Endothelial cell of umbilical vein (primary cell): ENCODE data around the gene HOXB7. TPM values are rescaled to one million over a fixed set of nuclear protein-coding genes. Genes with fewer than 3 reads are reported as not detected.

Experiments used
- BruUV-seq: library from RNA; stranded (reverse); fragments of 400-500 nt; replicated peaks from 2 replicates; lab custom pipeline; 2021; lab: Mats Ljungman, UMichigan
- CTCF ChIA-PET: fragments of 300-600, 350-600 bp; sonication (Branson Sonifier 250); formaldehyde crosslinking; loops from one replicate; lab custom pipeline; 2021; ENCODE audit warnings: antibody characterized with exemption, inconsistent platforms; lab: Charles Lee
- POLR2A ChIA-PET: fragments of 300-600, 350-600 bp; sonication (Branson Sonifier 250); formaldehyde crosslinking; loops from one replicate; lab custom pipeline; 2021; ENCODE audit warnings: antibody characterized with exemption, inconsistent platforms; lab: Charles Lee
- DNase-seq: peaks from one replicate; pipeline ENCODE4 v3.0.0-alpha.2; 2011; ENCODE audit warnings: low read depth, low spot score
- FAIRE-seq: peaks from 2 replicates; lab custom pipeline; 2011; peaks lifted over from hg19 to GRCh38; lab: Jason Lieb, UNC
- H2AFZ ChIP-seq: 2 replicates; pipeline ENCODE4 v1.6.0; 2012; ENCODE audit warnings: low read depth, low read length, control low read depth, inconsistent platforms
- H3K27ac ChIP-seq: 2 replicates; pipeline ENCODE4 v1.5.1; 2011; ENCODE audit warnings: low read depth, mild to moderate bottlenecking, control low read depth, low read length, moderate library complexity; ENCODE audit not compliant: insufficient read depth
- H3K27me3 ChIP-seq, 2 experiments: 2 replicates each; pipeline versions ENCODE4 v1.6.0 to v1.6.1; 2011; ENCODE audit warnings: low read length in 2 of 2, mixed read lengths in 1 of 2; ENCODE audit not compliant: control insufficient read depth in 2 of 2, insufficient read depth in 2 of 2
- H3K36me3 ChIP-seq, 2 experiments: 2 replicates in 1 of 2; 3 replicates in 1 of 2; pipeline ENCODE4 v1.5.1; 2011; ENCODE audit warnings: low read length in 2 of 2, mild to moderate bottlenecking in 1 of 2, moderate library complexity in 1 of 2; ENCODE audit not compliant: control insufficient read depth in 2 of 2, insufficient read depth in 2 of 2; ENCODE audit errors: extremely low read depth in 1 of 2
- H3K4me1 ChIP-seq: 3 replicates; pipeline ENCODE4 v1.5.1; 2011; ENCODE audit warnings: mild to moderate bottlenecking, low read length; ENCODE audit not compliant: control insufficient read depth, insufficient read depth; ENCODE audit errors: extremely low read depth
- H3K4me2 ChIP-seq: 2 replicates; pipeline ENCODE4 v1.6.1; 2011; ENCODE audit warnings: low read length, control low read depth, mixed read lengths; ENCODE audit not compliant: insufficient read depth
- H3K4me3 ChIP-seq, 3 experiments: fragments of 200-600 bp in 1 of 3; sonication (generic), shearing (Covaris generic) in 1 of 3; replicated peaks in 1 of 3; 2 replicates each; pipeline ENCODE4 v1.5.1; 2011 to 2016; ENCODE audit warnings: control low read depth in 3 of 3, low read length in 3 of 3, mild to moderate bottlenecking in 2 of 3, inconsistent platforms in 1 of 3, low read depth in 1 of 3, moderate library complexity in 1 of 3; ENCODE audit not compliant: insufficient read depth in 1 of 3
- H3K79me2 ChIP-seq: 2 replicates; pipeline ENCODE4 v1.6.0; 2012; ENCODE audit warnings: low read length, inconsistent platforms; ENCODE audit not compliant: control insufficient read depth, insufficient read depth
- H3K9ac ChIP-seq: replicated peaks from 2 replicates; pipeline ENCODE3; 2011; ENCODE audit warnings: low read length, control low read depth; ENCODE audit not compliant: insufficient read depth; ENCODE audit errors: extremely low read depth
- H3K9me1 ChIP-seq: replicated peaks from 3 replicates; pipeline ENCODE4 v1.6.0; 2011; ENCODE audit warnings: mild to moderate bottlenecking, low read length; ENCODE audit not compliant: control insufficient read depth, insufficient read depth; ENCODE audit errors: extremely low read depth
- H3K9me3 ChIP-seq: replicated peaks from 2 replicates; pipeline ENCODE4 v1.5.1; 2012; ENCODE audit warnings: low read length, inconsistent platforms; ENCODE audit not compliant: control insufficient read depth, insufficient read depth
- H4K20me1 ChIP-seq: replicated peaks from 2 replicates; pipeline ENCODE3; 2011; ENCODE audit warnings: mild to moderate bottlenecking, low read length; ENCODE audit not compliant: control insufficient read depth, insufficient read depth; ENCODE audit errors: extremely low read depth
- EZH2 ChIP-seq: IDR thresholded peaks from 2 replicates; pipeline ENCODE4 v1.6.1; 2012; ENCODE audit warnings: borderline replicate concordance, low read depth, mild to moderate bottlenecking, moderate library complexity, low read length, inconsistent platforms; ENCODE audit not compliant: severe bottlenecking
- FOS ChIP-seq: IDR thresholded peaks from 2 replicates; pipeline ENCODE4 v1.6.1; 2011; ENCODE audit warnings: mild to moderate bottlenecking, low read length, moderate library complexity, borderline replicate concordance; ENCODE audit not compliant: insufficient read depth
- MAX ChIP-seq: IDR thresholded peaks from 2 replicates; pipeline ENCODE4 v1.6.1; 2011; ENCODE audit not compliant: insufficient read depth, insufficient read length
- POLR2A ChIP-seq: IDR thresholded peaks from 2 replicates; pipeline ENCODE4 v1.6.1; 2012; ENCODE audit warnings: low read depth, mild to moderate bottlenecking, control low read depth, low read length
- dilution Hi-C: fragments of 300-500 bp; cut with MboI; formaldehyde crosslinking; loops from one replicate; pipeline ENCODE4 v1.15.0; 2019; ENCODE audit warnings: low sequenced_read_pairs; ENCODE audit not compliant: extremely low pct_ligation_motif_present
- intact Hi-C: fragments of 100-400 bp; cut with micrococcal nuclease; formaldehyde crosslinking; loops from one replicate; pipeline ENCODE4 v1.10.0; 2022
- polyA plus RNA-seq, 4 experiments: library from polyadenylated mRNA; depleted of rRNA in 3 of 4; stranded (reverse) in 3 of 4; unstranded in 1 of 4; fragments of >200 nt; gene quantifications; 2 replicates each; pipeline versions ENCODE4 v1.2.1 to v1.2.3, GENCODE V29; 2011 to 2012; ENCODE audit warnings: missing spikeins in 1 of 4
- total RNA-seq: library from RNA; stranded (reverse); gene quantifications from 2 replicates; pipeline ENCODE4 v1.2.3, GENCODE V29; 2021
- TF ChIP-seq, protein P1 (sequence below), 2 donors: IDR thresholded peaks; 1 replicate in 1 of 2; 2 replicates in 1 of 2; pipeline ENCODE4 v1.5.1; 2011; ENCODE audit warnings: low read length in 2 of 2, mild to moderate bottlenecking in 2 of 2, moderate library complexity in 2 of 2, control low read depth in 1 of 2, inconsistent platforms in 1 of 2, low read depth in 1 of 2; ENCODE audit not compliant: insufficient read depth in 1 of 2; ENCODE audit errors: extremely low read depth in 1 of 2

The HOXB7 gene
- total and polyA plus RNA-seq, 2 donors (not counting 3 experiments of a cell fraction or from before 2014, with no cell fraction given) = 23.5 to 24.5 TPM

GRCh38 chr17:48632579-48633265 lies 21.9 kb upstream of the HOXB7 start:
- Histone ChIP-seq H3K36me3 (no peaks in the 10 kb centered on the region), H3K27me3 (peaks cover 71 to 87% of the 10 kb centered on the region in 2 experiments), H3K4me3 (no peak overlapping the region), H3K27ac (no peak overlapping the region), H3K79me2 (no peaks in the 10 kb centered on the region), H4K20me1 (no peaks in the 10 kb centered on the region), H3K9me3 (no peaks in the 10 kb centered on the region), H3K9me1 (no peaks in the 10 kb centered on the region), H3K4me1 (no peaks in the 10 kb centered on the region), H2AFZ (no peak overlapping the region), H3K4me2 (no peak overlapping the region), H3K9ac (no peak overlapping the region)
- CTCF ChIA-PET = interaction anchor here (1.0 to 1.9 kb wide), 3 partner anchors 8 to 12 kb away, joined by 3 to 6 read pairs (median 3); no protein-coding TSS in a partner anchor
- FAIRE-seq (no peak), DNase-seq (no peak)
- TF ChIP-seq MAX (no peak), FOS (no peak), EZH2 (no peak), POLR2A (no peak)
- TF ChIP-seq, protein P1, sequence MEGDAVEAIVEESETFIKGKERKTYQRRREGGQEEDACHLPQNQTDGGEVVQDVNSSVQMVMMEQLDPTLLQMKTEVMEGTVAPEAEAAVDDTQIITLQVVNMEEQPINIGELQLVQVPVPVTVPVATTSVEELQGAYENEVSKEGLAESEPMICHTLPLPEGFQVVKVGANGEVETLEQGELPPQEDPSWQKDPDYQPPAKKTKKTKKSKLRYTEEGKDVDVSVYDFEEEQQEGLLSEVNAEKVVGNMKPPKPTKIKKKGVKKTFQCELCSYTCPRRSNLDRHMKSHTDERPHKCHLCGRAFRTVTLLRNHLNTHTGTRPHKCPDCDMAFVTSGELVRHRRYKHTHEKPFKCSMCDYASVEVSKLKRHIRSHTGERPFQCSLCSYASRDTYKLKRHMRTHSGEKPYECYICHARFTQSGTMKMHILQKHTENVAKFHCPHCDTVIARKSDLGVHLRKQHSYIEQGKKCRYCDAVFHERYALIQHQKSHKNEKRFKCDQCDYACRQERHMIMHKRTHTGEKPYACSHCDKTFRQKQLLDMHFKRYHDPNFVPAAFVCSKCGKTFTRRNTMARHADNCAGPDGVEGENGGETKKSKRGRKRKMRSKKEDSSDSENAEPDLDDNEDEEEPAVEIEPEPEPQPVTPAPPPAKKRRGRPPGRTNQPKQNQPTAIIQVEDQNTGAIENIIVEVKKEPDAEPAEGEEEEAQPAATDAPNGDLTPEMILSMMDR (IDR thresholded peaks at IDR 0.05; ENCODE audit: extremely low read depth in 1 of 2, insufficient read depth in 1 of 2, low read depth in 1 of 2, low read length in 2 of 2) = no peak
- intact Hi-C loops (no loop called here), dilution Hi-C loops (no loop called here)
- BruUV-seq = no TSS peak
- POLR2A ChIA-PET = no interaction called here
